AG08396 (cell line): ENCODE results near the gene KCNQ1.

ENCODE experiments used
- DNase-seq: peaks from one replicate; pipeline ENCODE4 v3.0.0; 2012; ENCODE audit warnings: low spot score, mixed read lengths

The KCNQ1 gene

GRCh38 chr11:2808850-2809846, 364.3 kb downstream of the KCNQ1 start:
- no peak for DNase-seq

DNA sequence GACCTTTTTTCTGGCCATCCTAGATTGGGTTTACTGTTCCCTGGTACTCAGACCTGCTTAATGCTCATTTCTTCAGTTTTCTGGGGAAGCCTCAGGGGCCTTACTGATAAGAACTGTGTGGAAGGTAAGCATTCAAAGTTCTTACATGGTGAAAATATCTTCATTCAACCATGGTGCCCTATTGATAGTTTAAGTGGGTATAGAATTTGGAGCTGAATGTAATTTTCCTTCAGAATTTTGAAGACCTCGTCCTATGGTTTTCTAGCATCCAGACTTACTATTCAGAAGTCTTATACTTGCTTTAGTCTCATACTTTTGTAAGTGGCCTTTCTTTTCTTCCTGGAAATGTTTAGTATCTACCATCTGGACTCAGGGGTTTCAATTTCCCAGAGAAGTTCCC, 365.0 kb downstream of the KCNQ1 start:
- no peak for DNase-seq

DNA sequence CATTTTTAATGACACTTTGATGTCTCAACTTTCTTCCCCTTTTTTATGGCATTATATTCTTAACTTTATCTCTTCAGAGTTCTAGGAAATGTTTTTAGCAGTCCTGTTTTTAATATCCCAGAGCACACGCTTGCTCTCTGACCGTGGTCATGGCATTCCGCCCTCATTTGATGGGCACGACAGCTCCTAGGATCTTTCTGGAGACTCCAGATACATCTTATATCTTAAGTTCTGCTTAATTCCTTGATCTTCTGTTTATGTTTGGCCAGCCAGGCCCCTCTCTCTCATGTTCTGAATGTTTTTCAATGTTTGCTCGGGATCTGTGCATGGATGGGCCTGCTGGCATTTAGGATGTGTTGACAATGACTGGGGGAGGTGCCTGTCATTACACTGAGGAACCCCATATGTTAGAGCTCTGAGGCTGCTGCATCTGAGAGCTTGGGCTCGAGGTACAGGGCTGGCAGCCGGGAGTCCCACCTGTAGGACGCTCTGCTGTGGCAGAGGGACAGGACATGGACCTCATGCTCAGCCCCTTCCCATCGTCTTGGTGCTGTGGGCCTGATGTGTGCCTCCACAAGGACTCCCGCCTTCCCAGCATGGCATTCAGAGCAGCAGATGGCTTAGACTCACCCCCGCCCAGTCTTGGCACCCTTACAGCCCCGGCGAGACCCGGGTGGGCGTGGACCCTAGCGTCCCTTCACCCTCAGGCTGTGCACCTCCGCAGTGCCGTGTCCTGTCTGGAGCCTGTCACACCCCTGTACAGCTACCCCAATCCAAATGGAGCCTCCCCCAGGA, 365.8 kb downstream of the KCNQ1 start:
- no peak for DNase-seq

- no peak for DNase-seq
Observed at GRCh38 chr11:2811206-2812091, 366.6 kb downstream of the KCNQ1 start.

DNA sequence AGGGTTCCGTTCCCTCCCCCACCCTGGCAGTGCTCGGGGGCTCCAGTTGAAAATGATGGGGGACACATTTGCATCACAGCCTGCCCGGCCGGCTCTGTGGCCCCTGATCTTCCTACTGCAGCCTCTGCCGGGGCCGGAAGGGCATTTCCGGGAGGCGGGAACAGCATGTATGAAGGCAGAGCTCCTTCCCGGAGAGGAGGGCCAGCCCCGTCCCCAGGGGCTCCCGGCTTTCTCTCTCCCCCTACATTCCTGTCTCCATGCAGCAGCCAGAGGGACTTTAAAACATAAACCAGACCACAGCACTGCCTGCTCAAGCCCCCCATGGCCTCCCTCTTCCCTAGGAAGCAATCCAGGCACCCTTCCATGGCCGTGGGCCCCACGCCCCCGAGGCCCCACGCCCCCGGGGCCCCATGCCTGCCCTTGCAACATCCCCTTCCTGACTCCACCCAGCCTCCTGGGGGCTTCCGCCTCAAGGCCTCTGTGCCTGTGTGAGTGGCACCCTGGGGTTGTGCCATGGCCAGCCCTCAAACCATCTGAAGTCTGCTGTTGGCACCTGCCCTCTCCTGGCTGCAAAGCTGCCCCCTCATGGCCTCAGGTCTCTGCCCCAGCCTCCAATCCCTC, 367.7 kb downstream of the KCNQ1 start:
- DNase-seq = no peak

DNA sequence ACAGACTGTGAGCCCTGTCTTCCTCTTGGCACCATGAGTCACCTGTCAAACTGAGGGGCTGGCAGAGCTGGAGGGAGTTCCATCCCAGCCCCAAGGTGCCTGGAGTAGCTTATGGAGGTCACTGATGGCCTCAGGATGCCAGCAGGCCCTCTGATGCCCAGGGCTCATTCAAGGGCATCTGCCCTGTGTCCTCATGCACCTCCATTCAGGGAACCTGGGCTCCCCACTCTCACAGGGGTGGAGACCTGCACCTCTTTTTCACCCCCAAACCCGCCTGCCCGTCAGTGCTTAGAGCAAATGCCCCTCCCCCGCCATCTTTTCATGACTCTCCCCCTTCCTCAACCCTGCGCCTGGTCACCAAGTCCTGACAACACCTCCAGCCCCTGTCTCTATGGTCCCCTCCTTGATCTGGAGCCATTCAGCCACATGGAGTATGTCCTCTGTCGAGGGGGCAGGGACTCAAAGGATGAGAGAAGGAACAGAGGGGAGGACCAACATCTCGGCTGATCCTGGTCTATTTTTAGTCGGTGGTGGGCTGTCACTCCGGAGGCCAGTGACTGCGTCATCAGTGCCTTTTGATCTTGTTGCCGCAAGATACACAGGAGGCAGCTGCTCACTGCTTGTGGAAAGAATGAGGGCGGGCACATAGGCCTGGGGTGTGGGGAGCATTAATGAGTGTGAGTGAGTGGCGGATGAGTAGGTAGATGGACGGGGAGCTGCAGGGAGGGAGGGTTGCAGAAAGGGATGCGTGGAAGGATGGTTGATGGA, 368.5 kb downstream of the KCNQ1 start:
- peak; percentile 74 for DNase-seq

DNA sequence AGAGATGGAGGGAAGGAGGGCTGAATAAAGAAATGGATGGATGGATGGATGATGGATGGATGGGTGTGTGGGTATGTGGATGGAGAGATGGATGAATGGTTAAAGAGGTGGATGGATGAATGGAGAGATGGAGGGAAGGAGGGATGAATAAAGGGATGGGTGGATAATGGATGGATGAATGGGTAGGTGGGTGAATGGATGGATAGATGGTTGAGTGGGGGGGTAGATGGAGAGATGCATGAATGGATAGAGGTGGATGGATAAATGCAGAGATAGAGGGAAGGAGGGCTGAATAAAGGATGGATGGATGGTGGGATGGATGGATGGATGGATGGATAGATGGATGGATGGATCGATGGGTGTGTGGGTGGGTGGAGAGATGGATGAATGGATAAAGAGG, 369.2 kb downstream of the KCNQ1 start:
- DNase-seq = no peak

DNA sequence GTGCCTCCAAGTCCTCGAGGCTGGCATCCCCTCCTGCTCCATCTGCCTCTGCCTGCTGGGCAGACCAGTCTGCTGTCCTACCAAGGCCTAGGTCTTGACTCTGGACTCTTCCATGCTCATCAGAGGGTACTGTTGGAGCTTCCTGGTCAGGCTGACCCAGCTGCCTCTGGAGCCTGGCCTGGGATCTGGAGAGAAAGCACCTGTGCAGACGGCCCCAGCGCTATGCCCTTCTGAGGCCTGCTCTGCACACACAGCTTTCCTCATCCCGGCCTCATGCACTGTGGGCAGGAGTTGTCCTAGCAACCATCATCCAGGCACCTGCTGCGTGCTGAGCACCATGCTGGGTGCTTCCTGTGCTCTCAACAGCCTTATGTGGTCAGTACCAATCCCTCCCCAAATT, 369.9 kb downstream of the KCNQ1 start:
- no peak for DNase-seq

DNA sequence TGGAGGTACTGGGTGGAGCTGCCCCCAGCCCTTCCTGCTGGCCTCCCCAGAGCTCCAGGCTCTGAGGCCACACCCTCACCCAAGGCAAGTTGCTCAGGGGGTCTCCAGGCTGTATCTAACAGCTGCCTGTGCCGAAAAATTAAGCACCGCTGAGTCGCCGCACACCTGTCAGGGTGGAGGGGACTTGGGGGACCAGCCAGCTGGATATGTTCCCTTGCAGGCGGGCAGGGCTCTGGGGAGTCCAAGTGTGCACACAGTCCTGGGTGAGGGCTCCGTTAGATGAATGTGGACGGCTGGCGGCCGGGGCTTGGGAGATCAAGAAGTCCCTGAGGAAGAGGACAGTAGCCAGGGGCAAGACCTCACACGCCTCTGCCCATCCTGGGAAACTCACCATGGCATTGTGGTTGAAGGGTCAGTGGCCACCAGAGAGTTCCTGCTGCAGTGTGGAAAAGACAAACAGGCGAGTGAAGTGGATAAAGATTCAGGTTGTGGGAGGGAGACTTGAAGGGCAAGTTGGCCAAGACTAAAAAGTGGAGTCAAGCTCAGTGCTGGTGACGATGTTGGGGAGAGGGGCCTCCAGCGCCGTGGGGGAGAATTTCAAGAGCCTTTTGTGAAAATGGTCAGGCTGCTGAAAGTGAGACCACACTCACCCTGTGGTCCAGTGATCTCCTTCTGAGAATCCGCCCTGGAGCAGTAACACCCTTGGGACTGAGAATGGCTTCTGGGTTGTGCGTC, 371.1 kb downstream of the KCNQ1 start:
- no peak for DNase-seq

DNA sequence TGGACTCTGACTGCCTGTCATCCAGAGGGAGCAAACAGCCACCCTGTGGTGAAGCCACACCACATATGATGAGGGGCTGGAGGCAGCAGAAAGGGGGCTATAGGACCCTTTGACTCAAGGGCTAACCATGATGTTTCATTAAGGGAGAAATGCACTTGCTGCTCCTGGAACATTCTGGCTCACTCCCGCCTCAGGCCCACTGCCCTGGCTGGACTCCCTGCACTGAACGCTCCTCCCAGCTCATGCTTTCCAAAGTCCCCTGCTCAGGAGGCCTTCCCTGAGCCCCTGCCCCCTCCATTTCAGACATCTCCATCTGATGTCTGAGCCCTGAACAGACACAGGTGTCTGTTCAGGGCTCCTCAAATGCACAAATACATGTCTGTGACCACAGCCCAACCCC, 371.7 kb downstream of the KCNQ1 start:
- DNase-seq = no peak

DNA sequence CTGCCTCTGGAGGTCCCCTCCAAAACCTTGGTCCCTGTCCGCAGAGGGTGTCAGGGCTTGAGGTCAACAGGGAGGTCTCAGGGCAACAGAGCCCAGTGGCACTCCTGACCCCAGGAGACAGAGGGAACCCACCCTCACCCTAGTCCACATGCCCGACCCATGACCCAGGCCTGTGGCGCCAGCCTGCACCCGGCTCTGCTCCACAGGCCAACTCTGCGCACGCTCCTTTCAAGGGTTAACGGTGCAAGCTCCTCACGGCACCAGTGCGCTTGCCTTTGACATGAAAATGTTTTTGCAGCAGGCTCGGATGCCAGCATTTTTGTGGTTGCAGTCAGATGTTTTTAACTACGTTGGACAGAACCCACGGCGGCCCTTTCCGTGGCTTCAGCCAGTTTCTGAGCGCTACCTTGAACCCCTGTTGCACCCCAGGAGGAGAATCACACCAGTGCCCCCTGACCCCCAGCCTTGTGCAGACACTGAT, 372.2 kb downstream of the KCNQ1 start:
- DNase-seq = peak; percentile 87

DNA sequence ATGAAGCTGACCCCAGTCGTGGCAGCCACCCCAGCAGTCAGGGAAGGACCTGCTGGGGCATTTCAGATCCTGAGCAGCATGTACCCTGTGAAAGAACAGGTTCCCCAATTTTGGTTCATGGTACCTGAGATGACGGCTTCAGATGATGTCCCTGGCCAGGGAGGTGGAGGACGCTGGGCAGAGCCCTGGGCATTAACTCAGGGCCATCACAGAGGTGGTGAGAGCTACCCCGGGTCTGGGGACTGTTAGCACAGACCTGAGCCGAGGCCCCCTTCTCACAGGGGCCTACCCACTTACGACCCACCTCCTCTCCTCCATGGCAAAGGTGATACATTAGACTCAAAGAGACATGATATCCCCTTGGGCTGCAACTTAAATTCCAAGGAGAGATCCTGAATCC, 372.6 kb downstream of the KCNQ1 start:
- DNase-seq = no peak

GRCh38 chr11:2818021-2818420, 373.2 kb downstream of the KCNQ1 start:
- DNase-seq = no peak

- no peak for DNase-seq
Observed at GRCh38 chr11:2818503-2818902, 373.7 kb downstream of the KCNQ1 start.

DNA sequence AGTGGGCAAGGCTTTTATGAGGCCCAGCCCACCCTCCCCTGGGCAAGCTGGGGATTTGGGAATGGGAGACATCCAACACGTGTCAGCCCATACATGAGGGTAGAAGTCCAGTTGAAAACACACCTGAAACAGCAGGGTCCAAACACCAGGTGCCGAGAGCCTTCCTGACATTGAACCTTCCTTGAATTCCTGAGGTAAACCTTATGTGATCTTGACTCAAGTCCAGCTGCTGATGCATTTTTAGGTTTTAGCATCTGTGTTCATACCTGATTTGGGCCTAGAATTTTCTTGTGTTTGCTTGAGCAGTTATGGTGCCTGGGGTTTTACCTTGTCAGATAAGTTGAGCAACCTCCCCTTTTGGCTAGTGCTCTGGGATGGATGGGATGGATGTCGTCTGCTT, 374.5 kb downstream of the KCNQ1 start:
- no peak for DNase-seq

DNA sequence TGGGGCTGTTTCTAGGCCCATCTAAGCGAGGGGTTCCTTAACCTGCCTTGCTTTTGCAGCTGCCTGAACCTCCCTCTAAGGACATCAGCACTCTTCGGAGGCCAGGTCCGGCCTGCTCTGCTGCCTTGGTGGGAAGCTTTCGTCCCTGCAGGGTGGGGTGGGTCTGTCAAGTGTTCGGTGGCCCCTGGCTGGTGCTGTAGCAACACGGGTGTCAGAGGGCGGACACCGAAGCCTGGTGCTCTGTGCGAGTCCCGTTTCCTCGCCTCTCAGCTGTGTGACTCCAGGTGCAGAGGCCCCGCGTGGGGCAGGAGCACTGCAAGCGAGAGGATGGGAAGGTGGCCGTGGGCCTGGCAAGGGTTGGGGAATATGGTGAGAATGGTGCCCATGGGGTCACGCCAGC, 376.2 kb downstream of the KCNQ1 start:
- no peak for DNase-seq

GRCh38 chr11:2821891-2822290, 377.1 kb downstream of the KCNQ1 start:
- DNase-seq = no peak

DNA sequence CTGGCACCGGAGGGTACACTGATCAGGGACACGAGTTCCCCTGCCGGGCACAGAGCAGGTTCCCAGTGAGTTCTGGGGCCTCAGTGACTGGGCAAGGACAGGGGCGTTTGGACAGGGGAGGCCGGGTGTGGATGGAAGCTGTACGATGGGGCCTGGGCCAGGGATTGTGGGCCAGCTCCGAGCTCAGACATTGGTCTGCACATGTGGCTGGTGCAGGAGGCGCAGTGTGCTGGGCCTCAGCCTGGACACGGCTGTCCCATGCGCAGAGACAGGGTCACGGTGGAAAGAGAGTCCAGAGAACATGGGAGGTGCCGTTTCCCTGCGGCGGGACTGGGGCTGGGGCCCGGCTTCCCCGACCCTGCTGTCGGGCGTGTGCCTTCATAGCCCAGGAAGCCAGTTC, 380.0 kb downstream of the KCNQ1 start:
- DNase-seq = no peak

GRCh38 chr11:2825261-2825888, 380.6 kb downstream of the KCNQ1 start:
- peak; percentile 90 for DNase-seq
